GM18909 (cell line): Measurements from ENCODE around the gene ARNT2.

Experiments
- ATAC-seq: cut with Tn5 transposase; IDR thresholded peaks from one replicate; pipeline ENCODE4 v1.9.1; 2021; ENCODE audit warnings: mild to moderate bottlenecking; ENCODE audit not compliant: unreplicated experiment, poor library complexity

Gene ARNT2

DNA sequence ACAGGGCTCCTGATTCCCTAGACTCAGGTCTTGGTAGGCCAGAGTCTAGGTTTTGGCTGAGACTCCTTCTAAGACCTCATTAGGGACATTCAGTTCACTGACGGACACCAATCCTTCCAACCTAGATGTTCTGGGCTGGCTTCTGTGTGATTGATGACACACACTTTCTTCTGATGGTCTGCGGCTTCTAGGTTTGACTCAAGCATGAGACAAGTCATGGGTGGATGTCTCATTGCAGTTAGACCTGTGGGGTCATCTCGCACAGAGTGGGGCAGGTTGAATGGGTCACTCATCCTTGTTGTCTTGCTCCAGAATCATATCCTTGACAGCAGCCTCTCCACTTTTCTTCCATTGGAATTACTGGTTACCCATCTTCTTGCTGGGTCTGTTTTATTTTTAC, 35.8 kb downstream of the ARNT2 start:
- ATAC-seq = no peak

DNA sequence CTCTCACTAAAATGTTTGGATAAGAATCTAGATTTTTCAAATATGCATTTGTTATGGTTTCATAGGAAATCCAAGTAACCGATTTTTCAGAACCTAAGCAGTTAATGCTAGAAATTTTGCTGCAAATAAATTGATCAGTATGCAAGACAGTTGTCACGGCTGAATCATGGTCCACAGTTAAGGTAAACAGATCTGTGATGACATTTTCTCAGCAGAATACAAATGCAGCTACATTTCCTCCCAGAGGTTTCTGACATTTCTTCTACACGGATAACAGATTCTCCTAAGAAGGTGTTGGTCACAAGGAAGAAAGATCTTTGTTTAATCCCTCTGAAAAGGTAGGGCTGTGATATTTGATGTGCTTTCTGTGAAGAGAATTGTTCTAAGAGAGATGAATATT, 36.9 kb downstream of the ARNT2 start:
- ATAC-seq = no peak

DNA sequence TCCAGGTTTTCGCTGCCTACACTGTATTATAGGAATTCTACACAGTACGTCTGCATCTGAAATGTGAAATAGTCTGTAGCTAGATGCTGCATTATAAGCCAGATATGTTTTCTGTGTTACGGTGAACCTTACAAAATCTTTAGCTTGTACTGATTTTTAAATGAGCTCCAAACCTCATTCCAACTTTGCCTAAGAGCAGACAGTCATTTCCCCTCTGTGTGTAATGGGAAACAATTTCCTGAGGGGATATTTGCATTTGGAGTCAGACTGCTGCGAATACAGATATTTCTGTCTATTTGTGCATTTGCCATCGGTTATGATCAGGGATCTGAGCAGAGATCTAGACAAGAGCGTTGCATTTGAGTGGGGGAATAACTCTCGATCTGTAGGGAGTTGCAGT, 37.5 kb downstream of the ARNT2 start:
- no peak for ATAC-seq

DNA sequence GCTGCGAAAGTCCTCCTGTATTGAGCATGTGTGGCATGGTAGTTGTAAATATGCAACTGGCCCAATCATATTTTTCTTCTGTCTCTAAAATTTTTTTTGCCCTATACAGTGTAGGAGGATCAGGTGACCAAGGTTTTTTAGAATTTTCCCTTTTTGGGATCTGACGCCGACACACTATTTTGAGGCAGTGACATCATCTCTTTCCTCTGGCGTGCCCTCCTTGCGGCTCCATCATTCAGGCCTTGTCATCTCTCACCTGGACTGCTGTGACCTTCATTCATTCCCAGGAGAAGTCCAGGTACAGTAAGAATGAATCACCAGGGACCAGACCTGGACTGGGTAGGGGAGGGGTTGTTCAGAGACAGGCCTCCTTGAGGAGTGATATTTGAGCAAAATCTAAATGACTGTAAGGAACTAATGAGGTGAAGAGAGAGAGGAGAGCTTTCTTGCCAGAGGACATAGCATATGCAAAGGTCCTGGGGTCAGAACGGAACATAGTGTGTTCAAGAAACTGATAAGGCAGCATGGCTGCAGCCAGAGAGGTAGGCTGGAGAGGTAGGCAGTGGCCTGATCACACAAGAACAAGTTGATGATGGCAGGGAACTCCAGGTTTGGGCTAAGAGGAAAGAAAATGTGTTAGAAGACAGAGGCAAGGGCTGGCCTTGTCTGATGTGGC, 38.7 kb downstream of the ARNT2 start:
- ATAC-seq = no peak

DNA sequence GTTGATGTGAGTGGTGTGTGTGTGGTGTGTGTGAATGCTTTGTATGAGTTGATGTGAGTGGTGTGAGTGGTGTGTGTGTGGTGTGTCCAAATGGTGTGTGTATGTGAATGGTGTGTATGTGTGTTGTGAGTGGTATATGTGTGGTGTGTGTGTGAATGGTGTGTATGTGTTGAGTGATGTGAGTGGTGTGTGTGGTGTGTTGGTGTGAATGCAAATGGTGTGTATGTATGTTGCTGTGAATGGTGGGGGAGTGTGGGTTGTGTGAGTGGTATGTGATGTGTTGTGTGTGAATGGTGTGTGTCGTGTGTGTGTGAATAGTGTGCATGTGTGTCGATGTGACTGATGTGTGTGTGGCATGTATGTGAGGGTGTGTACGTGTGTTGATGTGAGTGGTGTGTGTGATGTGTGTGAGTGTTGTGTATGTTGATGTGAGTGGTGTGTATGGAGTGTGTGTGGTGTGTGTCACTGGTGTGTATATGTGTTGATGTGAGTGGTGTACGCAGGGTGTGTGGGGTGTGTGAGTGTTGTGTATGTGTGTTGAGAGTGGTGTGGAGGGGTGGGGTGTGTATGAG, 40.6 kb downstream of the ARNT2 start:
- no peak for ATAC-seq

DNA sequence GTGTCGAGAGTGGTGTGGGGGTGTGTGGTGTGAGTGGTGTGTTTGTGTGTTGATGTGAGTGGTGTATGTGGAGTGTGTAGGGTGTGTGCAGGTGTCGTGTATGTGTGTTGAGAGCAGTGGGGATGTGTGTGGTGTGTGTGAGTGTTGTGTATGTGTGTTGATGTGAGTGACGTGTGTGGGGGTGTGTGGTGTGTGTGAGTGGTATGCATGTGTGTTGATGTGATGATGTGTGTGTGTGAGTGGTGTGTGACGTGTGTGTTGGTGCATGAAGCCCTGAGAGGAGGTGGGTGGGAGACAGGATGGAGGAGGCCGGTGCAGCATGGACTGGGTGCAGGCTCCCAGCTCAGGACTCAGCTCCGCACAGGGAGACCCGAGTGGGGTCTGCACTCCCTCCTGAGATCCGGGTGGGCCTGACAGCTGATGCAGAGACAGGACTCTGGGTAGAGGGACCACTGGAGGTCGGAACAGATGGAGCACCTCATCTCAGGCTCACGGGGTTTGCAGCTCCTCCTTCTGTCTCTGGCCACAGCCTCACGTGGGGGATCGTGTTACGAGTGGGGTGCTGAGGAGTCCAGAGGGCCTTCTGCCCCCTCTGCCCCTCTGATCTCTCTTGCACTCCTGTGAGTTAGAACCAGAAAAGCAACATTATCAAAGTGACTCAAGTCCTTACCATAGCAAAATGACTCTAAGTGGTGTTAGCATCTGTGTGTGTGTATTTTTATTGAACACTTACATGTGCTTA, 41.3 kb downstream of the ARNT2 start:
- ATAC-seq = no peak

DNA sequence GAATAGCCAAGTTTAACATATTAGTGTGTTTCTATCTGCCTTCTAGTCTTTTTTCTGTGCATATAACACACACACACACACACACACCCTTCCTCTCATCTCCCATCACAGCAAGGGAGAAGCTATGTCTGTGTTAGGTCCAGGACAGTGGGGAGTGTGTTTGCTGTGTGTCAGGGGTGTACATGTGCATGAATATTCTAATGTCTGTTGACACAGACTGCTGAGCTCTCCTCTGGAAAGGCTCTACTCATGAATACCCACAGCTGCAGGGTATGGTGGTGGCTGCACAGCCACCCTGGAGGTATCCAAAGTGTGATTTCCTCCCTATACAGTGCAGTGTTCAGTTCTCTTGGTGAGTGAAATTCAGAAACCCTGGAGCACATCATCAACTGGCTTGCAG, 42.9 kb downstream of the ARNT2 start:
- no peak for ATAC-seq

DNA sequence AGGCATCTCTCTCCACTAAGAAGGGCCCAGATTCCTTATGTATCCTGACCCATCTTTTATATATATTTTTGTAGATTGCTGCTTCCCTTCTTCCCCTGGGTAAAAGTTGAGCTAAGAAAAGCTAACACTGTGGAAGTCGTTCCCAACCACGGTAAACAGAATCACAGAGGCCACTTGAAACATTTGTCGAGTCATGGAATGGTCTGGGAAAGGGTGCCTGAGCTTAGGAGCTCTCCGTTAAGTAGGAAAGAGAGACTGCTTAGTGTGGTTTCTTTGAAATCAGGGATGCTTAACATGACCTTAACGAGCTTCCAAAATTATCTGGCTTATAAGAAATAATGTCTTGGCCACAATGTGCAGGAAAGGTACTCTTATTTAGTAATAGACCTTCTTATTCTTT, 45.6 kb downstream of the ARNT2 start:
- ATAC-seq = no peak

DNA sequence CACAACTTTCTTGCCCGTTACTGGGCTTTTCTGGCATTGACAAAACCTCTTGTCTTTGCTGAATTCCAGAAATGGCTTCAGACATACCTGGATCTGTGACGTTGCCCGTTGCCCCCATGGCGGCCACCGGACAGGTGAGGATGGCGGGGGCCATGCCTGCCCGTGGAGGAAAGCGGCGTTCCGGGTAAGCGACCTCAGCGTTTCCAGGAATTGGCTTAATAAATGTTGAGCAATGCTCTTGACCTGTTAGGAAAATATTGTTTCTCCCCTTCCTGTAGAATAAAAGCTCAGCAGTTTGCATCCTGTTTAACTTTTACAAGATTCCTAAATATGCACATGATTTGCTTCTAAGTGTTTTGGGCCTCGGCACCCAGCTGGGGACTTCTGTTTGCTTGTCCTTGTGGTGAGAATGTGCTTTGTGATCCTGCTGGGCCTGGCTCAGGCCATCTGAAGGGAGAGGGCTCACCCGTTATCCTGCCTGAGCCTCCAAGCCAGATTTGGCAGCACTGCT, 46.7 kb downstream of the ARNT2 start:
- no peak for ATAC-seq

DNA sequence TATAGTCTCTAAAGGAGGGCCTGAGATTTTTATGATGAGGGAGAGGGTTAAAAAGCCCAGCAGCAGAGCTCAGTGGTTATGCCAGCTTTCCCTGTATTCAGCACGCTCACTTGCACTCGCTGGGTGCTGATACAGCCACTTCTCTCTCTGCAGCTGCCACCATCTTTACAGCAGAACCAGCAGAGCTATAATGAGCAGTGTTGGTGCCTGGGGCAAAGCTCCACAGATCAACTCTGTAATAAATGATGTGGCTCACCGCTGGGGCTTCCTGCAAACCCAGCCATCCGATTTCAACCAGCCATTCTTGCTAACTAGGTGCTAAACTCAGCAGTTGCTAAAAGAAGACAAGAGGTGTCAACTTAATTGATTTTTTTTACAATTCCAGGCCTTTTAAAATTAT, 48.0 kb downstream of the ARNT2 start:
- no peak for ATAC-seq

DNA sequence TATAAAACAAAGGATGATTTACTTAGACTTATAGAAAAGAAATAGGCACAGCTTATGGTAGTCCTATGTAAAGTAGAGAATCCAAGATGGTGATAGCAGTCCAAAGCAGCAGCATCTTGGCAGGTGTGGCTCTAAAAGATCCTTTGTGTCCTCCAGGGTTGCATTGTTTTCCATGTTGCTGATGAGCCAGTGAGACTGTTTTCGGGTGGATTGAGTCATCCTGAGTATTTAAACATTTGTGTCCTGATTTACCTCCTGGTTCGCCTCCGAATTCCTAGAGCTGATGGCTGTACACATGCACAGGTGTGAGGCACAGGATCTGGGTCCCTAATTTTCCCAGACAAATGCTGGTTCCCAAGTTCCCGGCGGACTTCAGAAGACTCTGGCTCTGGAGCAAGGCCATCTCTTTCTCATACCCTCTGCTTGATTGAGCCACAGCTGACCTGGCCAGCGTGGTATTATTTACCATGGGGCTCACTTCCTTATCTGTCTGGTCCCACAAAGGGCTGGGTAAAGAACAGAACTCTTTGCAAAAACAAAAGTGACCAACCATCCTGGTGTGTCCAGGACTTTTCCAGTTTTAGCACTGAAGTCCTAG, 51.0 kb downstream of the ARNT2 start:
- ATAC-seq = no peak

DNA sequence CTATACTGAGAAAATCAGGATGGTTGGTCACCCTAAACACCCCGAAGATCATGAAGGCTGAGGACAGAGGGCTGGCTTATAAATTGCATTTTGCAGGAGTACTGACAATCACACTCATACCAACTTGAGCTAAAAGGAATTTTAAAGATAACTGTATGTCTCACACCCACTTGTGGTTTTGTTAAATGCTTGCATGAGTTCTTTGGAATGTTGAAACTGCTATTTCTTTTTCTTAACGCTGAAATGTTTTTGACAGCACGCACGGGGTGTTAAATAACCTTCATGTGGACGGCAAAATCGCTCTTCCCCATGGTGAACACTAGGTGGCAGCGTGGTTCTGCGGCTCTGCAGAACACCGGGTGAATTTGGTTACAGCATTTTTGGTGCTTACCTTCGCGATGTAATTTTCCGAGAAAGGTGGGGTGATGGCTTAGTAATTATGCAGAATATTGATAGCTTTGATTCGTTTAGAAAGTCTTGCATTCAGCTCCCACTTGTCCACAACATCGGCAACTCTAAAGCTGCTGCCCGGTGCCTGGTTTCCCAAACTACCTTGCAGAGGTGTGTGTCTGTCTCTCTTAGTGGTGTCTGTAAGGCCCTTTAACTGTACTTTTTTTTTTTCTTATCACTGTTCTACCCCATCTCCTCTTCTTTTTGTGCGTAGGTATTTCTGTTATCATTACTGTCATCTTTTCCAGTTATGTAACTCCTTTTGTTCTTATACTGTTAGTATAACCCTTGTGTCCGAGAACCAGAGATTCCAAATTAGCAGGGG, 51.7 kb downstream of the ARNT2 start:
- peak; percentile 52 for ATAC-seq

DNA sequence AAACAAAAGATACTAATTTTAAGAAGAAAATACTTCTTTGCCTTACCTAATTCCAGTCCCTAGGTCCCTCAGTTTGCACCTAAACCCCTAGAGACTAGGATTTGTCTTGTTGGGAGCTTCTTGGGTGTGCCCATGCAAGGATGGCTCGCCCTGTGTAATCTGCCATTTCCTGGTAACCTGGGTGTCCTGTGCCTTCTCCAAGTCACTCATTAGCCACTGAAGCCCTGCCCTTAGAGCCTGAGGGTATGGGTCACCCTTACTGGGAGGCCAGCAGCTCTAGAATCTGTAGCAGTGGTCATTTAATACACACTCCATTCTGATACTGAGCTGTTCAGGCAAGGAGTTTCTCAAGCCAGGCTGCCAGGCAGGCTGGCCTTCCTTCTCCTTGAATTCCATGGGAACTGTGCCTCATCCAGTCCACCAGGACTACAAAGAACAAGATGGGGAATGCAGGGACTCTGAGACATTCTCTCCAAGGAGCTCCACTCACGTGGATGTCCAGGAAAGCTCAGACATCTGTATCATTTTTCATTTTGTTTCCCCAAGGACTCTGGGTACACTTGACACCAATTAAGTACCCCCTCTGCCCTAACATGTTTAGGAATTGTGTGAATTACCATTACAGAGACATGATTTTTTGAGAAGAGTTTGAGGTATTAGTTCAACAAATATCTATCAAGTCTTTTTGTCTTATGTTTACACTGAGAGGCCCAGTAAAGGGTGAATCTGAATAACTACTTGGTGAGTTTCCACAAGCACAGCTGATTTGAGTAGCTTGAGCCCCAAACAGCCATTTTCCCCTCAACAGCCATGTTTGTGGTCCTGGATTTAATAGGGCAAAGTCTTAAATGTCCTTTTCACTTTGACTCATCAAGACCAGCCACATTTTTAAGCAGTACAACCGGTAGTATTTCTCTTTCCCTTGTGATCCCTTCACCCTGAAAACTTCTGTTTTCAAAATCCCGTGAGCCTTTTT, 52.6 kb downstream of the ARNT2 start:
- no peak for ATAC-seq

DNA sequence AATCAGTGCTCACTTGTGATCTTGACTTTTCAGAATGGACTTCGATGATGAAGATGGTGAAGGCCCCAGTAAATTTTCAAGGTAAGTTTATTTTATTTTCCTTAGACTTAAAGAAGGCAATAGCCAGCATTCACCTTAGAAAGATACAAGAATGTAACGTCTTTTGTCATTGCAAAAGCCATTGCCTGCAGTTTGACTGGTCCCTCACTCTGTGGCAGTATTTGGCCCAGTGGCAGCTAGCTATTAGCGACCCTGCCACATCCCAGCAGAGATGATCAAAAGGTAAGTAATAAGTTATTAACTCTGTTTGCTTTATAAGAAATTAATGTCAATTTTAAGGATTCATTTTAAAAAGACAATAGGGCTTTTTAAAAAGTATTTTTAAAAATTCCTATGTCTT, 53.7 kb downstream of the ARNT2 start:
- no peak for ATAC-seq

DNA sequence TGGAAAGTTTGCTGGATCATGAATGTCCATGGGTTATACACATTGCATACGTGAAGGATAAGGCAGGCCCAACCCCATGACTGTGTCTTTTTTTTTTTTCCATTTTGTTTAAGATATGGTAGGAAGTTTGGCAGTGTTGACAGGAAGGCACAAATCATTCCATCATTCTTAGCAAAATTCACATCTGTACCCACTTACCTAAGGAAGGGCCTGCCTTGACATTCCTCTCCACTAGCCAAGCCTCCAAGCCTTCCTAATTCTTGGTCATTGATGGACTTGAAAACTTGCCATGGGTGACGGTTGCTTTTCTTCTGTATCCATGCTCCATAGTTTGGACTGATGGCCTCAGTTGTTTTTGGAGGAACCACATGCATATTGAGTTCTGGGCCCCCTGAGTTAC, 54.4 kb downstream of the ARNT2 start:
- no peak for ATAC-seq

DNA sequence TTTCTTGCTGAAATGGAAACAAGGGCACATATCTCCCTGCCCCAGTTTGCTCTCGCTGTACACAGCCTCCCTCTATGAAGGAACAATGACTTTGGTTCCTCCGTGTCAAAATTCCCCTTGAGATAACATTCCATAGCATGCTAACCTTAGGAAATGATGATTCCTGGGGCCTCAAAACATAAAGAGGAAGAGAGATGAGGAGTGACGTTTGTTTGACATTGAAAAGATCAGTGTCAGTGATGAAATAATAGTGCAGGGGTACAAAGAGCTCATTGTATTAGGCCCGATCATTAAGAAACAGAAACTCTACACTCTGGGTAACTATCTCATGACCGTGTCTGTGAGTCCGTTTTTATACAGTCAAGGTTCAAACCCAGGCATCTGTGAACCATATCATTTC, 55.2 kb downstream of the ARNT2 start:
- no peak for ATAC-seq

DNA sequence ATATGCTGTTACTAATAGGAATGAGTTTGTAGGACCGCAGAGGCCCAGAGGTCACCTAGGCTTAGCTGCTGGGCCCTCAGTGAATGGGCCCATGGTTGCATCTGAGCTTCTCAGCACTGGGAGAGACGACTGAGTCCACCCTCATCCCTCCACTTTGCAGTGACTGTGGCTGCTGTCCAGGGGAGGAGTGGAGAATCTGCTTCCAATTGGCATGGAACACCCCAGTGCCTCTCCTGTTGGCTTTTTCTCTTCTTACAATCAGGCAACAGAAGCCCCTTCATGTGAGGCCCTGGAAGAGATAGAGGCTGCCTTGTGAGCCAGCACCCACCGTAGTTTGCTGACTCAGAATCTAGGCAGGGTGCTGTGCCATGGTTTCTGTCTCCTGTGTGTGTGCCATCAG, 55.6 kb downstream of the ARNT2 start:
- ATAC-seq = no peak

DNA sequence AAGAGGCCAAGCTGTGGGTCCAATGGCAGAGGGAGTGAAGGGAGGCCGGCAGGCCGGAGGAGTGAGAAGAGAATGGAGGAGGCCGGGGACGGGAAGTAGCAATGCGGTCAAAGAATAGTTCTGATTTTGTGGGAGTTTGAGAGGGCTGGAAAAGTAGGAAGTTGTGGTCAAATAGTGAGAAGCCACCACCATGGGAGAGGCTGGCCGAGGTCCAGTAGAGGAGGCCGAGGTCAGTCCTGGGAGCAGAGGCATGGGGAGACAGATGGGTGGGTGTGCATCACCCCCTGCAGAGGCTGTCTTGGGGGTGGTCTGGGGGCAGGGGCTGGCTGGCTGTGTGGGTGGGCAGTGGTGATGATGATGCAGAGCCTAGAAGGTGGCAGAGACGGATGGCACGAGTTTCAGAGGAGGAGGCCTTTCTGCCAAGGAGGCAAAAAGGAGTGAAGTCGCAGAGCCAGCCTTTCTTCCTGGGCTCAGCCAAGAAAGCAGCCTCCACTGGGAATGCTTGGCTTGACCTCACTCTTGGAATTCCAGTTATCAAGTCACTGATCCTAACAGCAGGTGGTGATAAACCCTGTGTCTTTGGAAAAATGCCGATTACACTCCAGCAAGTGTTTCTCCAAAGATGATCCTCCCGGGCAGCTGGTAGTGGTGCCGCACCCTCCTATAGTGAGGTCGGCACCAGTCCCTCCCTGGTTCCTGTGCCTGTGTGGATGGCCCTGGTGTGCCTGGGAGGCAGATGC, 57.3 kb downstream of the ARNT2 start:
- ATAC-seq = no peak

DNA sequence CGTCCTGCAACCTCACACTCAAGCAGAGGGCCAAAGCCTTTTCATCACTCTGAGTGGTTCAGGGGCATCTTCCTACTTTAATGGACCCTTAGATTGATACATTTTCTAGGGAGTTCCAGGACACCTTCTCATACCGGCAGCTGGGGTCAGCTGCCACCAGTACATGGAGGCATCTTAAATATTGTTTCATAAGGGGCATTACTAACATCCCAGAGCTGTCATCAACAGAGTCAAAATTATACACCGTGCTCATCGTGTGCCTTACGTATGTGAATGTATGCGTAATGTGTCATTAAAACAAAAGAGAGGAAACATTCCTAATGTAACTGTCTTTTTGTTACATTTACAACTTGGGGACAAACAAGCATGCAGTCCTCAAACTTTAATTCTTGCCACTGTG, 57.9 kb downstream of the ARNT2 start:
- no peak for ATAC-seq
